Hepatocyte (in vitro differentiated cells): Measurements from ENCODE around the gene ZNF652. TPM values are rescaled to one million over a fixed set of nuclear protein-coding genes. Genes with fewer than 3 reads are reported as not detected.
"Not testable (repeated sequence)": the region's sequence is repeated elsewhere in the genome, so short reads cannot be mapped to it uniquely, and the experiment has no call there.

ENCODE experiments used
- DNase-seq: peaks from one replicate; pipeline ENCODE4 v3.0.0-alpha.2; 2016; ENCODE audit warnings: low spot score
- H2AFZ ChIP-seq: fragments of 200-600 bp; sonication (generic); 2 replicates; pipeline ENCODE4 v1.6.0; 2016; ENCODE audit warnings: antibody characterized with exemption, mild to moderate bottlenecking
- H3K27ac ChIP-seq: fragments of 200-600 bp; sonication (generic); 2 replicates; pipeline ENCODE4 v1.5.1; 2016; ENCODE audit warnings: mild to moderate bottlenecking
- H3K27me3 ChIP-seq: fragments of 200-600 bp; sonication (generic); 2 replicates; pipeline ENCODE4 v1.6.1; 2016
- H3K36me3 ChIP-seq: fragments of 200-600 bp; sonication (generic); replicated peaks from 2 replicates; pipeline ENCODE4 v1.5.1; 2016; ENCODE audit warnings: low read depth; ENCODE audit not compliant: insufficient read depth
- H3K4me1 ChIP-seq: fragments of 200-600 bp; sonication (generic); 2 replicates; pipeline ENCODE4 v1.5.1; 2016; ENCODE audit warnings: mild to moderate bottlenecking, moderate library complexity; ENCODE audit not compliant: insufficient read depth
- H3K4me2 ChIP-seq: fragments of 200-600 bp; sonication (generic); 2 replicates; pipeline ENCODE4 v1.6.0; 2016
- H3K4me3 ChIP-seq: fragments of 200-600 bp; sonication (generic); 2 replicates; pipeline ENCODE4 v1.5.1; 2016; ENCODE audit warnings: mild to moderate bottlenecking
- H3K79me2 ChIP-seq: fragments of 200-600 bp; sonication (generic); 2 replicates; pipeline ENCODE4 v1.6.0; 2017; ENCODE audit warnings: mild to moderate bottlenecking
- H3K9me2 ChIP-seq: fragments of 200-600 bp; sonication (generic); replicated peaks from 2 replicates; pipeline ENCODE4 v1.6.0; 2017; ENCODE audit warnings: mild to moderate bottlenecking; ENCODE audit not compliant: insufficient read depth
- H3K9me3 ChIP-seq: fragments of 200-600 bp; sonication (generic); 2 replicates; pipeline ENCODE4 v1.5.1; 2016; ENCODE audit warnings: low read depth, mild to moderate bottlenecking
- H4K20me1 ChIP-seq: fragments of 200-600 bp; sonication (generic); 2 replicates; pipeline ENCODE4 v1.6.0; 2016; ENCODE audit warnings: mild to moderate bottlenecking; ENCODE audit not compliant: insufficient read depth, poor library complexity, severe bottlenecking
- CTCF ChIP-seq: fragments of 200-600 bp; sonication (generic); IDR thresholded peaks from 2 replicates; pipeline ENCODE4 v1.5.1; 2016; ENCODE audit warnings: antibody characterized with exemption, mild to moderate bottlenecking; ENCODE audit not compliant: poor library complexity
- EZH2 ChIP-seq: fragments of 200-600 bp; sonication (generic); IDR thresholded peaks from 2 replicates; pipeline ENCODE4 v1.6.1; 2016; ENCODE audit warnings: antibody characterized with exemption, mild to moderate bottlenecking, borderline replicate concordance
- EZH2phosphoT487 ChIP-seq: fragments of 200-600 bp; sonication (generic); IDR thresholded peaks from one replicate; pipeline ENCODE4 v1.6.1; 2018; ENCODE audit warnings: antibody characterized with exemption, mild to moderate bottlenecking, low read depth, moderate library complexity; ENCODE audit not compliant: unreplicated experiment, severe bottlenecking
- WGBS: methylation state at CpG from one replicate; pipeline ENCODE4 v1.1.6; 2016; ENCODE audit warnings: low lambda C conversion rate; ENCODE audit errors: missing lambda C conversion rate; 5-methylcytosine and 5-hydroxymethylcytosine counted together
- polyA plus RNA-seq: library from polyadenylated mRNA; unstranded; fragments of >200 nt; fragmentation: Nextera tagmentation; extraction: Ambion mirVana; gene quantifications from 2 replicates; pipeline ENCODE4 v1.2.1, GENCODE V29; 2016
- total RNA-seq: library from RNA; depleted of rRNA; stranded (reverse); fragments of >200 nt; gene quantifications from 2 replicates; pipeline ENCODE4 v1.2.3, GENCODE V29; 2014

ZNF652 gene
- total and polyA plus RNA-seq, 2 experiments from 2014 or later: 23.0 to 55.6 TPM

- Histone ChIP-seq H3K4me2 (no peak overlapping the region), H3K4me1 (no peaks in the 10 kb centered on the region)
- WGBS: 41% methylated on average over 3 of the region's 3 CpGs
These were observed 84.0 kb downstream of the ZNF652 start for GRCh38 chr17:49278076-49278475.

GRCh38 chr17:49277638-49278037 lies 84.4 kb downstream of the ZNF652 start:
- no peaks in the 10 kb centered on the region for H3K36me3 ChIP-seq
- no peaks in the 10 kb centered on the region for H3K9me2 ChIP-seq
- H3K4me2 ChIP-seq: no peak overlapping the region
- no peak for TF ChIP-seq EZH2
- TF ChIP-seq CTCF: no peak
- TF ChIP-seq EZH2phosphoT487: no peak
- no peak for DNase-seq
- H3K4me3 ChIP-seq: no peak overlapping the region
- no peaks in the 10 kb centered on the region for H3K79me2 ChIP-seq
- no peaks in the 10 kb centered on the region for H3K4me1 ChIP-seq
- no peak overlapping the region for H3K27ac ChIP-seq
- H2AFZ ChIP-seq: no peak overlapping the region
- H3K9me3 ChIP-seq: no peaks in the 10 kb centered on the region
- no peaks in the 10 kb centered on the region for H3K27me3 ChIP-seq
- WGBS: 87% methylated on average over 13 of the region's 13 CpGs
- no peaks in the 10 kb centered on the region for H4K20me1 ChIP-seq

More at GRCh38 chr17:49278076-49278475, 84.0 kb downstream of the ZNF652 start:
- Histone ChIP-seq H3K9me3 (no peaks in the 10 kb centered on the region), H2AFZ (no peak overlapping the region), H3K79me2 (no peaks in the 10 kb centered on the region), H3K27ac (no peak overlapping the region), H3K36me3 (no peaks in the 10 kb centered on the region), H3K9me2 (no peaks in the 10 kb centered on the region), H3K4me3 (no peak overlapping the region), H4K20me1 (no peaks in the 10 kb centered on the region), H3K27me3 (no peaks in the 10 kb centered on the region)
- no peak for TF ChIP-seq EZH2phosphoT487
- no peak for TF ChIP-seq CTCF
- TF ChIP-seq EZH2: no peak
- no peak for DNase-seq

- not testable (repeated sequence) for H3K9me3 ChIP-seq, H3K4me2 ChIP-seq, H3K4me1 ChIP-seq, DNase-seq, H3K36me3 ChIP-seq, H4K20me1 ChIP-seq, H2AFZ ChIP-seq, H3K4me3 ChIP-seq, H3K27me3 ChIP-seq, H3K79me2 ChIP-seq, H3K9me2 ChIP-seq, H3K27ac ChIP-seq
- 96% methylated on average over 11 of the region's 12 CpGs for WGBS
These were observed 86.1 kb downstream of the ZNF652 start for GRCh38 chr17:49275981-49276380.

- H3K79me2 ChIP-seq: no peaks in the 10 kb centered on the region
- H3K4me3 ChIP-seq: no peak overlapping the region
- no peak for DNase-seq
- no peak overlapping the region for H3K4me2 ChIP-seq
- no peak overlapping the region for H2AFZ ChIP-seq
- H3K27ac ChIP-seq: no peak overlapping the region
- H3K36me3 ChIP-seq: no peaks in the 10 kb centered on the region
- H4K20me1 ChIP-seq: no peaks in the 10 kb centered on the region
- no peaks in the 10 kb centered on the region for H3K27me3 ChIP-seq
- no peaks in the 10 kb centered on the region for H3K4me1 ChIP-seq
- 93% methylated on average over 5 of the region's 5 CpGs for WGBS
- no peaks in the 10 kb centered on the region for H3K9me3 ChIP-seq
- TF ChIP-seq CTCF (no peak), EZH2phosphoT487 (no peak), EZH2 (no peak)
- no peaks in the 10 kb centered on the region for H3K9me2 ChIP-seq
These were observed 92.7 kb downstream of the ZNF652 start for GRCh38 chr17:49269356-49269755.
